ENCODE results near the gene GPD1L. TPM values are rescaled to one million over a fixed set of nuclear protein-coding genes. Genes with fewer than 3 reads are reported as not detected.
"Not testable (repeated sequence)": the region's sequence is repeated elsewhere in the genome, so short reads cannot be mapped to it uniquely, and the experiment has no call there.

GPD1L gene
- total and polyA plus RNA-seq, 2 of the 13 experiments (the other 11 are each of a cell fraction or from before 2014, with no cell fraction given), result 4.9 to 13.7 TPM

DNA sequence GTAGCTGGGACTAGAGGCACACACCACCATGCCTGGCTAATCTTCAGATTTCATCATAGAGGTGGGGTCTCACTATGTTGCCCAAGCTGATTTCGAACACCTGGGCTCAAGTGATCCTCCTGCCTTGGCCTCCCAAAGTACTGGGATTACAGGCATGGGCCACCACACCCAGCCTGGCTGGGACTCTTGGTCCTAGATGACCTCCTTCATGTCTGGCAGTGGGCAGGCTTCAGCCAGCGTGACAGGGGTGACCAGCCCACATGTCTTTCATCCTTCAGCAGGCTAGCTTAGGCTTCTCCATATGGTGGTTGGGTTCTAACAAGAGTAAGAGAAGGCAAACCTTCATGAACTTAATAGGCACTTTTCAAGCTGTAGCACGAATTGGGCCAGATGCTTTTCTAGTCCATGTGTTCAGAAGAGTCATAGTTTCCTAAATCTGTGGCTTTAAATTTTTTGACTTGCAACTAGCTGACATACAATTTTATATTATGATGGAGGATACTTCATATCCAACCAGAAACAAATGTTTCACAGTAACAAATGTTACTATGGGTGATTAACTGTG is 7.6 kb downstream of the GPD1L start (continued):
- TF ChIP-seq, protein P1, sequence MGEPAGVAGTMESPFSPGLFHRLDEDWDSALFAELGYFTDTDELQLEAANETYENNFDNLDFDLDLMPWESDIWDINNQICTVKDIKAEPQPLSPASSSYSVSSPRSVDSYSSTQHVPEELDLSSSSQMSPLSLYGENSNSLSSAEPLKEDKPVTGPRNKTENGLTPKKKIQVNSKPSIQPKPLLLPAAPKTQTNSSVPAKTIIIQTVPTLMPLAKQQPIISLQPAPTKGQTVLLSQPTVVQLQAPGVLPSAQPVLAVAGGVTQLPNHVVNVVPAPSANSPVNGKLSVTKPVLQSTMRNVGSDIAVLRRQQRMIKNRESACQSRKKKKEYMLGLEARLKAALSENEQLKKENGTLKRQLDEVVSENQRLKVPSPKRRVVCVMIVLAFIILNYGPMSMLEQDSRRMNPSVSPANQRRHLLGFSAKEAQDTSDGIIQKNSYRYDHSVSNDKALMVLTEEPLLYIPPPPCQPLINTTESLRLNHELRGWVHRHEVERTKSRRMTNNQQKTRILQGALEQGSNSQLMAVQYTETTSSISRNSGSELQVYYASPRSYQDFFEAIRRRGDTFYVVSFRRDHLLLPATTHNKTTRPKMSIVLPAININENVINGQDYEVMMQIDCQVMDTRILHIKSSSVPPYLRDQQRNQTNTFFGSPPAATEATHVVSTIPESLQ (CRISPR knock-in tag; conservative IDR thresholded peaks at IDR 0.05), result no peak

DNA sequence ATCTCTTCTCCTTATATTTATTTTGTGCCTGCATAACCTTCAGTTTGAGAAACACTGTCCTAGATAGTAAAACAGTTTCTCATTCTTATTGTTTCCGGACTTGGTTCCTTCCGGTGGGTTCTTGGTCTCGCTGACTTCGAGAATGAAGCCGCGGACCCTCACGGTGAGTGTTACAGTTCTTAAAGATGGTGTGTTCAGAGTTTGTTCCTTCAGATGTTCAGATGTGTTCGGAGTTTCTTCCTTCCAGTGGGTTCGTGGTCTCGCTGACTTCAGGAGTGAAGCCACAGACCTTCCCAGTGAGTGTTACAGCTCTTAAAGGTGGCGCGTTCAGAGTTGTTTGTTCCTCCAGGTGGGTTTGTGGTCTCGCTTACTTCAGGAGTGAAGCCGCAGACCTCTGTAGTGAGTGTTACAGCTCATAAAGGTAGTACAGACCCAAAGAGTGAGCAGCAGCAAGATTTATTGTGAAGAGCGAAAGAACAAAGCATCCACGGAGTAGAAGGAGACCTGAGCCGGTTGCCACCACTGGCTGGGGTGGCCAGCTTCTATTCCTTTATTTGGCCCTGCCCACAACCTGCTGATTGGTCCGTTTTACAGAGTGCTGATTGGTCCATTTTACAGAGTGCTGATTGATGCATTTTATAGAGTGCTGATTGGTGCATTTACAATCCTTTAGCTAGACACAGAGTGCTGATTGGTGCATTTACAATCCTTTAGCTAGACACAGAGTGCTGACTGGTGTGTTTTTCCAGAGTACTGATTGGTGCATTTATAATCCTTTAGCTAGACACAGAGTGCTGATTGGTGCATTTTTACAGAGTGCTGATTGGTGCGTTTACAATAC is 8.3 kb downstream of the GPD1L start:
- WGBS (ENCODE audit: low lambda C conversion rate), result 87% methylated on average over 19 of the region's 19 CpGs

More for the DNA sequence above, 8.3 kb downstream of the GPD1L start:
- DNase-seq (ENCODE audit: low spot score); BruUV-seq (replicated peaks); in situ Hi-C loops (cut with HindIII; ENCODE audit: extremely low pct_ligation_motif_present, low pct_unique_long_range_greater_than_20kb); CTCF ChIA-PET (ENCODE audit: low intra/inter-chr PET ratio, low total read pairs); H3K36me3 ChIP-seq (replicated peaks in 1 of 2; ENCODE audit: control insufficient read depth in 1 of 2, insufficient read depth in 2 of 2, low read length in 2 of 2); intact Hi-C loops (cut with micrococcal nuclease; ENCODE audit: unreplicated experiment); H3K9ac ChIP-seq (ENCODE audit: insufficient read depth, low read depth, low read length); H3K4me2 ChIP-seq (ENCODE audit: low read depth, low read length); H3K9me3 ChIP-seq (ENCODE audit: low read length); H2AFZ ChIP-seq (ENCODE audit: low read length); H3K79me2 ChIP-seq (ENCODE audit: insufficient read depth, low read length); H4K20me1 ChIP-seq (ENCODE audit: insufficient read depth, low read length); FAIRE-seq; H3K27me3 ChIP-seq (ENCODE audit: control insufficient read depth in 1 of 2, insufficient read depth in 2 of 2, low read length in 2 of 2); H3K27ac ChIP-seq (ENCODE audit: extremely low read length, insufficient read depth, low read length); ATAC-seq; H3K4me3 ChIP-seq (replicated peaks in 1 of 3; ENCODE audit: insufficient read depth in 1 of 3, low read depth in 2 of 3, low read length in 3 of 3): not testable (repeated sequence)
- peaks cover 32% of the 10 kb centered on the region for H3K4me1 ChIP-seq (ENCODE audit: insufficient read depth, low read length)
- peak; percentile 23 to 59; a peak in 3 of 4 replicates for TF ChIP-seq MAFK (conservative IDR thresholded peaks at IDR 0.05 in 1 of 2, IDR thresholded peaks at IDR 0.05 in 1 of 2; ENCODE audit: low read length in 2 of 2)
- peak; percentile 52; the same call in 1 of the 2 replicates for TF ChIP-seq MAFF (IDR thresholded peaks at IDR 0.05; ENCODE audit: low read depth, low read length)
- POLR2A ChIA-PET, result interaction anchor here (1.5 kb wide), 1 partner anchor 9 kb away, joined by 3 read pairs; the partner anchor contains the start of gene GPD1L
